CD4-positive, alpha-beta T cell treated with Interleukin-17A for 4 hours (primary cell): ENCODE results near the gene CSNK1D.
"Not testable (repeated sequence)": the region's sequence is repeated elsewhere in the genome, so short reads cannot be mapped to it uniquely, and the experiment has no call there.

ENCODE experiments used
- DNase-seq: peaks from one replicate; pipeline ENCODE4 v3.0.0-alpha.2; 2020; ENCODE audit warnings: mixed read lengths

The CSNK1D gene

DNA sequence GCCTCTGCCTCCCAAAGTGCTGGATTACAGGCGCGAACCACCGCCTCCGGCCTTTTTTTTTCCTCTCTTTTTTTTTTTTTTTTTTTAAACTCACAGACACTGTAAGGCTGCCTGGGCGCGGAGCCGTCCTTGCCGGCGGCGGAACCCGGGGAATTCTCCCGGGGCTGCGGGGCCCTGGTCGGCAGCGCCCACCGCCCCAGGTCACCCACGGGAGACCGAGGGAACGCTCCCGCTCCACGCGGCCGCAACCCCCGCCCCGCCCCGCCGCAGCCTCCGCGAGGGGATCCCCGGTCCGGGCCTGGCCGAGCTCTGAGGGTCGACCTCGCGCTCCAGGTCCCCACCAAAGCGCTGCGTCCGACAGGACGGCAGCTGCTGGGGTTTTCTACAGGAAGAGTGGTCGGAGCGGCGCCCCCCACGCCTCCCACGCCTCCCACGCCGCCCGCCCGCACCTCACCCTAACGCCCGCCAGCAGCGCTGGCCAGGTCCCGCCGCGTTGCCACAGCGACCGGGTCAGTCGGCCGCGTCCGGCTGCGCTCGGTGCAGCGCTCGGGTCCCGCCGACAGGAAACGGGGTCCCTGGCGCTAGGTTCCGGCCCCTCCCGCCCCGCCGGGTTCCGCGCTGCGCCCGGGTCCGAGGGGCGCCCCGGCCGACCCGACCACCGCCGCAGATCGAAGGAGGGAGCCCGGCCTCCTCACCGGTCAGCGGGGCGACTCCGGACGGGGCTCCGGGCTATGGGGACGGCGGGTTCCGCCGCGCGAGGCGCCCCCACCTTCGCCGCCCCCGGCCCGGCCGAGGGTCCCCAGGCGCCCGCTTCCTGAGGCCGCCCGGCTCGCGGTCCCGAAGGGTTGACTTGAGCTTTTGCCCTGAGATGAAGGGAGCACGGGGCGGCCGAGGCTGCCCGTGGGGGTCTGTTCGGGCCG lies 60.9 kb downstream of the CSNK1D start, which contains the start of gene CCDC57:
Gene CCDC57 (minus strand): TSS at position 512 of the 920 bp plus-strand sequence. CDS start 10,898 bp downstream, outside the sequence.
- peak; percentile 72 for DNase-seq

DNA sequence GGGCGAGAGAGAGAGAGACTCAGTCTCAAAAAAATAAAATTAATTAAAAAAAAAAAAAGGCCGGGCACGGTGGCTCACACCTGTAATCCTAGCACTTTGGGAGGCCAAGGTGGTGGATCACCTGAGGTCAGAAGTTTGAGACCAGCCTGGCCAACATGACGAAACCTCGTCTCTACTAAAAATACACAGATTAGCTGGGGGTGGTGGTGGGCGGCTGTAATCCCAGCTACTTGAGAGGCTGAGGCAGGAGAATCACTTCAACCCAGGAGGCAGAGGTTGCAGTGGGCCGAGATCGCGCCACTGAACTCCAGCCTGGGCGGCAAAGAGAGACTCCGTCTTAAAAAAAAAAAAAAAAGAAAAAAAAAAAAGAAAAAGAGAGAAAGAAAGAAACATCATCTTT lies 62.8 kb downstream of the CSNK1D start:
- not testable (repeated sequence) for DNase-seq

DNA sequence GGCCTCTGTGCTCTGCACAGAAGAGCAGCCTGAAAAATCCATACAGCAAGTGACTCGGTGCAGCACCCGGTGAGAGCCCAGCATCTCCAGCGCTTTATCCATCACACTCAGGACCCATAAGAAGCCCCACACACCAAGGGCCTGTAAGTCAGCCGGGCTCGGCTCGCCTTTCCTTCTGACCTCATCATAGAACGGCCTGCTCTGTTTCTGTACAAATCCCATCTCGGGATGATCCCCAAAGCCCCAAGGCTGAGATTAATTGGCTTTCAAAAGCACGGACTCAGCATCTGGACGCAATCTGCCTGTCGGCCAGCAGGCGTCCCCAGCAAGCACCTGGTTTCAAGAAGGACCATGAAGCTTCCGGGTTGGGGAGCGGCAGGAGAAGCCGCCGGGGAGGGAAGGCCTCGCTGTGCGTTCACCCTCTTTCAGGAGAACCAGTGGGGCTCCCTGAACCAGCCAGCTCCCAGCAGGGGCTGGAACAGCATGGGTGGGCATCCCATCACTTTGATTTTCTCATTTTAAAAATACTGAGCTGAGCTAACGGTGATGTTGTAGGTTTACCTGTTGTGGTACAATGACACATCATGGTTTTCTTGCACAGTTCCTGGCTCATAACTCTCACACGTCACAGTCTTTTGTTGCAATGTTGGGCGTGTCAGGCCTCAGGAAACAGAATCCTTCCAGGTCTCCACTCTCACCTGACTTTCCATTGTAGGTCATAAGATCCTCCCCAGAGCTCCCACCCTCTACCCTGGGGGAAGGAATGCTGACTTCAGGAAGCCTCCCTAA lies 67.6 kb downstream of the CSNK1D start:
- peak; percentile 85 for DNase-seq

DNA sequence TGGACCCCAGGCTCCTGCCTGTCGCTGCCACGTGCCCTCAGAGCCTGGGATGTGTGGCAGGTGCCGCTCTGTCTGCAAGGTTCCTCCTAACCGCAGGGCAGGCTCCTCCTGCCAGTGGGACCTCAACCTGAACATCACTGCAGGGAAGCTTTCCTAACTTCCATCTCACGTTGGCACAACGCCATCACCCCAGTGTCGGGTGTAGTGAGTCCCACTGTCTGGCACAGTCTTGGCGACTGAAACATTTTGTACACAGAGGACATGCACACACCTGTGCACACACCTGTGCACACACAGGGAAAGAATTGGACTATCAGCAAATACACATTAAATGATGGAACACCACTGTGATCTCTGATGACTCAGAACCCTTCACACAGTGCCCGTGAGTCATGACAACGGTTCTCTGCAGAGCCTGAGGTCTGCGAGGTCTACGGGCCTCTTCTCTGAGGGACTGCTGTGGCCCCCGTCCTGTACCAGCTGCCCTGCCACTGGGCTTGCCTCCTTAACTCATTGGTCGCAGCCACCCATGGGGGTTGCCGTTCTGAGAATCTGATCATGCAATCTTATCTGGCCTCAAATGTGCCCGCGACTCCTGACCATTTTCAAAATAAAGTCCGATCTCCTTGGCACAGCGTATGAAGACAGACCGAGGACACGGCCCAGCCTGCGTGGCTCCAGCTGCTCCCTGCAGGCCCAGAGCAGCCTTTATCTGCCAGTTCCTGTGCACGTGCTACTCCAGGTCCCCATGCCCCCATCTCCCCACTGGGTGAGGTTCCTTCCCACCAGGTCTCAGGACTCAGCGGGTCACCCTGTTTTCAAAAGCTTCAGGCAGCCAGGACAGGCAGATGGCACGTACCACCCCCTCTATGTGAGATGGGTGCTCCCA lies 68.4 kb downstream of the CSNK1D start:
- DNase-seq, result peak; percentile 52

DNA sequence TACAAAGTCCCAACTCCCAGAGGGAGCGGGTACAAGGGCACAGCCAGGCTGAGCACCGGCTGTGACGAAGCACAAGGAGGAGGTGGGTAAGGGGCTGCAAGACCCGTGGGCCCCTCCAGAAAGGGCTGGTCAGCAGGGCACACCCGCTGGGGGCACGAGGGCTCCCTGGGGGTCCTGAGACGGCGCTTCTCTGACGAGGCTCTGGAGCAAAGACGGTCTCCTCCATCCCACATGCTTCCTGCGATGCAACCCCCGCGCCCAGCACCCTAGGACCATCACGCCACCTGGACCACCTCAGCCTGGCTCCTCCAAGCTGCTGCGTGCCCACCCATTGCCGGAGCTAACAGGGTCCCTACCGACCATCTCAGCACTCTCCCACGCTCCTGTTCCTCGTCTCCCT lies 69.6 kb downstream of the CSNK1D start:
- no peak for DNase-seq

DNA sequence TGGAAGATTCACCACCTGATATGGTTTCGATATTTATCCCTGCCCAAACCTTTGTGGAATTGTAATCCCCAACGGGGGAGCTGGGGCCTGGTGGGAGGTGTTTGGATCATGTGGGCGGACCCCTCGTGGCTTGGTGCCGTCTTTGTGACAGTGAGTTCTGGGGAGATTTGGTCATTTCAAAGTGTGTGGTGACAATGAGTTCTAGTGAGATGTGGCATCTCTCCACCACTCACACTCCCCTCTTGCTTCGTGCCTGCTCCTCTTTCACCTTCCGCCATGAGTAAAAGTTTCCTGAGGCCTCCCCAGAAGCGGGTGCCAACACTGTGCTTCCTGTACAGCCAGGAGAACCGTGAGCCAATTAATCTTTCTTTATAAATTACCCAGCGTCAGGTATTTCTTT lies 70.5 kb downstream of the CSNK1D start:
- no peak for DNase-seq

DNA sequence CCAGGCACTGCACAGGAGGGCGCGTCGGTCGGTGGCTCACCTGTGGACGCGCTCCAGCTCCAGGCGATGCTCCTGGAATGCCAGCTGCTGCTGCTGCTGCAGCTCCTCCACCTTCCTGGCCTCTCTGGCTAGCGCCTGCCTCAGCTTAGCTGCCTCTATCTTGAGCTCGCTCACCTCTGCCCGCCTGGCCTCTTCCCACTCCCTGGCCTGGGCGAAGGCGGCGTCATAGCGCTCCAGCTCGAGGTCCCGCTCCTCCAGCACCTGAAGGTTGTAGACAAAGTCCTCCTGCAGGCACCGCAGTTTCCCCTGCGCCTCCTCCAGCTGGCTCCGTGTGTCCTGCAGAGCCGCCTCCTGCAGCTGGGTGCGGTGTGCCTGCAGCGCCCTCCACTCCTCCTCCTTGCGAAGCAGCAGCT lies 72.0 kb downstream of the CSNK1D start:
- DNase-seq, result peak; percentile 18

DNA sequence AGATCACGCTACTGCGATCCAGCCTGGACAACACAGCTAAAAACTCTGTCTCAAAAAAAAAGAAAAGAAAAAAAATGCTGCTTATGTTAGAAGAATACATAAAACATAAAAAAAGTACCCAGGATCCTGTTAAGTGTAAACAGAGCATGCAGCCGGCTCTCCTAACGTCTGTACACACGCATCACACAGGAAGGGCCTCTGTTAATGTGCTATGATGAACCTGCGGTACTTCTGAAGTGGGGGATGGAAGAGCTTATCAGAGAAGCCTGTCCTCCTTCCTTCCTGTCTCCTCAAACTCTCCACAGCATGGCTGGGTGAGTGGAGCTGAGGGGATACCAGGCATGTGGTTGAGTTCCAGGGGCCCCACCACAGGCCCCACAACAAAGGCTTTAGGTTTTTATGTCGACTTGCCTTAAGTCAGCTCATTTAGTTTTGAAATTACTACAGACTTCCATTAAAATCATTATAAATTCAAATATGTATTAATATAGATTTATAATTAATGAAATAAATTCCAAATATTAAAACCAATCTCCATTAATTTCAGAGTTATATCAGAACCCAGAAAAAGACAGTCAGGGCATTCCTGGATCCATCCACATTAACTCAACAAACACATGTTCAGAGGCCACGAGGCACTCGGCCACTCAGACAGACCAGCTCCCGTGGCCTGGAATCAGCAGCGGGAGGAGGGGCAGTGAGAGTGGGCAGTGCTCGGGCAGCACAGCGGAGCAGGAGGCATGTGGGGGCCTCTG lies 72.6 kb downstream of the CSNK1D start:
- peak; percentile 74 for DNase-seq

DNA sequence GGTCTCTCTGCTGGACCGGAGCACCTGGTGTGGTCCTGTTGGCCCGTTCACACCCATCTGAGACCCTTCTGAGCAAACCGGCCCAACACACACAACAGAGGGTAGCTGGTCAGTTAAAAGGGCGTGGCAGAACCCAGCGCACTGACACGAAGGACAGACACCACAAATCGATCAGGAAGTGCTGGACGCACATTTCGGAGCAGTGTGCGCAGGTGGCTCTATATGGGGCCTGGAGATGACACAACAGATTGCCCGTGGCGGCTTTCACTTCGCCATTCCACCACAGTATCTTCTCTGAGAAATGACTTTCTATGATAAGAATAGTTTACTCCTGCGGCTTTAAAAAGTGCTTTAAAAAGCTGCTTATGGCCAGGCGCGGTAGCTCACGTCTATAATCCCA lies 73.4 kb downstream of the CSNK1D start:
- DNase-seq, result no peak

DNA sequence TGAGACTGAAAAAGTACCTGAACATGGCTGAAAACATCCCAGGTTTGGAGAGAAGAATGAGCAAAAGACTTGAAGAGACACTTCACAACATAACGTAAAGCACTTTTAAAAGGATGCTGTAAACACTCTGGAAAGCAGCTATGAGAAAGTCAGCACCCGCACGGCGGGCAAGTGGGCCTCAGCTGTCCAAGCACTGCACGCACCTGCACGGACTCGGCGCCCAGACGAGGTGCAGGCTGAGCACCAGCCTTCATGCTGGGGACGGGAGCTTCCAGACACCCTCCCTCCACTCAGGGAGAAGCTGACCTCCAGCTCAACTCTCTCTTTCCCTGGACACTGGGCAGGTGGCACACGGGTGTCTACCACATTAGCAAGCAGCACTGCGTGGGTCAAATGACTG lies 74.0 kb downstream of the CSNK1D start:
- DNase-seq, result no peak

DNA sequence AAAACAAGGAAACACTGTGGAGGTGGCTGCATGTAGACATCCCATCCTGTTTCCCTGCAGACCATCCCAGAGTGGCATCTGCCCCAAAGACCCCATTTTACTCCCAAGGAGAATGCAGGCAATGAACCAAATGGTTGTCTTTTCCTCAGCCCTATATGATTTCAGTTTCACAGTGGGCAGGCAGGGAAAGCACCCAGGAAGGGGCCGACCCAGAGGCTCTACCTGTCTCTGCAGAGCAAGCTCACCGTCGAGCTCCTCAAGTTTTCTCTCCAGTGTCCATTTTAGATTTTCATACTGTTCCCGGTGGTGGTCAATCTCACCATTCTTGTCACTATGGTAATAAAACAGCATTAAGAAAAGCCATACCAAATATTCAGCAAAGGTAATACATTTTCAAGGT lies 75.4 kb downstream of the CSNK1D start:
- peak; percentile 22 for DNase-seq

DNA sequence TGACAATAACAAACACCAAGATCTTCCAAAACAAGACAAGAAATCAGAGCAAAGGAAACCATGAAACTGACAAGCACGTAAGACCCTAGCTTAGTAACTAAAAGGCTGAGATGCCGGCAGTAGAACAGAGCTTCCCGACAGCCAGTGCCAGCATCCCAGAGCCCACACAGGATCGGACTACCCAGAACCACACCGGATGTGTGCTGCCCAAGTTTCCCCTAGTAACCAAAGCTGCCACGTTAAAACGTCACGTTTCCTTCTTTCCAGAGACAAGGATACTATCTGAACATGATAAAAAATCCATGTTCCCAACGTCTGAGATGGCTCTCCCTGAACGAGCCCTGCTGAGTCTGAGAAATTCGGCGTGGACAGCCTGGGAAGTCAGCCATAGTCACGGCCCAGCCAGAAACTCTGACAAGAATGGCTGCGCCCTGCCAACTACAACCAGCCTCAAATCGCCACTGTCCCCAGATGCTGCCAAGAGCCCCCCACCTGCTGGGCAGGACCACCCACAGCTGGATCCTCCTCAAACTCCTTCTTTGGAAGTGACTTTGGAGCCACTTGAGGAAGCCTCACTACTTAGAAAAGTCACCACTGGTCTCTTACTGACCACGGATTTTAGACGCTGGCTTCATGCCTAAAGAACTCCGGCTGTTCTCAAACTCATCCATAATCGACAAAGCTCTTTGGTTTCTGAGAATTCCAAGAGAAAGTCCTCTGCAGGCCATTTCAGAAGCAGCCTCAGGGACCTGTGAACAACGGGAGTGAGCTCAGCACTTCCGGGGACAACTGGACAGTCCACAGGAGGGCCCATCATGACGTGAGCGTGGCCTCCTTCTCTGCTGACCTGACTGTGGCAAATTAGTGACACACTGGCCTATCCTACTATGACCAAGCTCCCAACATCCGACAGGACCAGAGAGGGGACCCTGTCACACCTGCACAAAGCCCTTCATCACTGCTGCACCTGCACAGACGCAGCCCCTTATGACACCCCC lies 77.5 kb downstream of the CSNK1D start:
- no peak for DNase-seq

DNA sequence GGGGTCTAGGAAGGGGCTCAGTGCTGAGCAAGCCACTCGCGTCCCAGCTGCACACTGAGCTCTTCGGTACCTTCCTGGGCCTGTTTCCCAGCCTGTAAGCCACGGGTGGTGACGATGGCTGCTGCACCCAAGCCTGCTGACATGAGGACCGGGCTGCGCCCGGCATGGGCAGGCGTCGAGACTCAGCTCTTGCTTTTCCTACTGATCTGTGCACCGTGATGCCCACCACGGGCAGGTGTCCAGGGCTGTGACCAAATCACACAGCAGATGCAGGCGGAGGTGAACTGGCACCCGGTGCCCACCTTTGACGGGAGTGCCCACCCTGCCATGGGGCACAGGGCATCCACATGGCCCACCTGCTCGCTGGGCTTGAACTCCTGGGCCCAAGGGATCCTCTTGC lies 78.7 kb downstream of the CSNK1D start:
- DNase-seq, result no peak

DNA sequence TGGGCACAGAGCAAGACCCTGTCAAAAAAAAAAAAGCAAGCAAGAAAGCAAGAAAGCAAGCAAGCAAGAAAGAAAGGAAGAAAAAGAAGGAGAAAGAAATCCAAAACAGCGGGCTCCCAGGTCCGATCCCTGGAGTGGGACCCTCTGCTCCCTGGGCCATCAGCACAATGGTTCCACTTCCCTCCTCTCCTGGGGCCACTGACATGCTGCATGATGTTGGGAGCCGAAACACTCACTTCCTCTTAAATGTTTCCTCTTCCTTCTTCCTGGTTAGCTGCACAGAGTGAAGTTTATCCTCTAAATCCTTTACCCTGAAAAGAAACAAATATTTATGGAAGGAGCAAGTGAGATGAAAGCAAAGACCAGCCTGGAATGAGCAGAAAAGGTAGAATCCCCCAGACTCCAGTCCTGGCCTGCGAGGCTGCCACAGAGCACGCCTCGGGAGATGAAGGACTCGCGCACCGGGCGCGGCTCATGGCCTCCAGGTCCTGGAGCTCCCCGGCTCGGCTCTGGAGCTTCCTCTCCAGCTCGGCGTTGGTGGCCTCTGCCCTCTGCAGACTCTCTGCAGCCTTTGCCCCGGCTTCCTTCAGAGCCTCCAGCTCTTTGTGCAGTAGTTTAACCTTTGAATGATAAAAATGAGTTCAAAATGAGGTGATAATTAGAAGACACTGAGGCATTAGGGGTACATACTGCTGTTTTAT lies 79.8 kb downstream of the CSNK1D start:
- DNase-seq, result no peak

DNA sequence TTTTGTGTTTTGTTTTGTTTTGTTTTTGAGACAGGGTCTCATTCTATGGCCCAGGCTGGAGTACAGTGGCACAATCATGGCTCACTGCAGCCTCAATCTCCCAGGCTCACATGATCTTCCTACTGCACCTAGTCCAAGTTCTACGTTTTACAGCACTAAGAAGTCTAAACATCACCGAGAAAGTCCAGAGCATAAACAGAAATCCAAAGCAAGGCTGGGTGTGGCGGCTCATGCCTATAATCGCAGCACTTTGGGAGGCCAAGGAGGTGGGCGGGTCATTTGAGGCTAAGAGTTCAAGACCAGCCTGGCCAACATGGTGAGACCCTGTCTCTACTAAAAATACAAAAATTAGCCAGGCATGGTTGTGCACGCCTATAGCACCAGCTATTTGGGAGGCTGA lies 80.5 kb downstream of the CSNK1D start:
- not testable (repeated sequence) for DNase-seq
